Measurements from ENCODE around the gene SARM1.

DNA sequence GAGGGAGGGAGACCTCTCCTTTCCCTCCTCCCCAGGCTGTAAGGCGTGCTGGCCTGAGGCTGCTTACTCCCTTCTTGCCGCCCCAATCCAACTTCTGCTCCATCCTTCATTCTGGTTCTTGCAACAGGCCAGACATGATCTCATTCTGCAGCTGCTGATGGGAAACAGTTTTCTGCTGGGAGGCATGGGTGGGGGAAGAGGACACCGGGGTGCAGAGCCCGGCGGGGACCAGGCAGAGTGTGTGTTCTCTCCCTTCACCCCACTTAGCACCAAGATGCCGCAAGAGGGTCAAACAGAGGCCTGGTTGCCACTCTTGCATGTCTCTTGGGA lies 1.4 kb downstream of the SARM1 start:
- TF ChIP-seq, protein P1, sequence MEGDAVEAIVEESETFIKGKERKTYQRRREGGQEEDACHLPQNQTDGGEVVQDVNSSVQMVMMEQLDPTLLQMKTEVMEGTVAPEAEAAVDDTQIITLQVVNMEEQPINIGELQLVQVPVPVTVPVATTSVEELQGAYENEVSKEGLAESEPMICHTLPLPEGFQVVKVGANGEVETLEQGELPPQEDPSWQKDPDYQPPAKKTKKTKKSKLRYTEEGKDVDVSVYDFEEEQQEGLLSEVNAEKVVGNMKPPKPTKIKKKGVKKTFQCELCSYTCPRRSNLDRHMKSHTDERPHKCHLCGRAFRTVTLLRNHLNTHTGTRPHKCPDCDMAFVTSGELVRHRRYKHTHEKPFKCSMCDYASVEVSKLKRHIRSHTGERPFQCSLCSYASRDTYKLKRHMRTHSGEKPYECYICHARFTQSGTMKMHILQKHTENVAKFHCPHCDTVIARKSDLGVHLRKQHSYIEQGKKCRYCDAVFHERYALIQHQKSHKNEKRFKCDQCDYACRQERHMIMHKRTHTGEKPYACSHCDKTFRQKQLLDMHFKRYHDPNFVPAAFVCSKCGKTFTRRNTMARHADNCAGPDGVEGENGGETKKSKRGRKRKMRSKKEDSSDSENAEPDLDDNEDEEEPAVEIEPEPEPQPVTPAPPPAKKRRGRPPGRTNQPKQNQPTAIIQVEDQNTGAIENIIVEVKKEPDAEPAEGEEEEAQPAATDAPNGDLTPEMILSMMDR (IDR thresholded peaks at IDR 0.05): no peak
- TF ChIP-seq ZFX (IDR thresholded peaks at IDR 0.05; ENCODE audit: borderline replicate concordance): no peak
